GM12873 (cell line): ENCODE results near the gene RBM38.

Experiments
- TF ChIP-seq, protein P1 (sequence below): IDR thresholded peaks from 2 replicates; pipeline ENCODE4 v1.5.1; 2012; ENCODE audit warnings: low read depth, mild to moderate bottlenecking, moderate library complexity, low read length, control low read depth; ENCODE audit not compliant: insufficient read depth; ENCODE audit errors: missing control alignments

RBM38 gene

GRCh38 chr20:57352305-57352704 is 38.9 kb upstream of the RBM38 start:
- TF ChIP-seq, protein P1, sequence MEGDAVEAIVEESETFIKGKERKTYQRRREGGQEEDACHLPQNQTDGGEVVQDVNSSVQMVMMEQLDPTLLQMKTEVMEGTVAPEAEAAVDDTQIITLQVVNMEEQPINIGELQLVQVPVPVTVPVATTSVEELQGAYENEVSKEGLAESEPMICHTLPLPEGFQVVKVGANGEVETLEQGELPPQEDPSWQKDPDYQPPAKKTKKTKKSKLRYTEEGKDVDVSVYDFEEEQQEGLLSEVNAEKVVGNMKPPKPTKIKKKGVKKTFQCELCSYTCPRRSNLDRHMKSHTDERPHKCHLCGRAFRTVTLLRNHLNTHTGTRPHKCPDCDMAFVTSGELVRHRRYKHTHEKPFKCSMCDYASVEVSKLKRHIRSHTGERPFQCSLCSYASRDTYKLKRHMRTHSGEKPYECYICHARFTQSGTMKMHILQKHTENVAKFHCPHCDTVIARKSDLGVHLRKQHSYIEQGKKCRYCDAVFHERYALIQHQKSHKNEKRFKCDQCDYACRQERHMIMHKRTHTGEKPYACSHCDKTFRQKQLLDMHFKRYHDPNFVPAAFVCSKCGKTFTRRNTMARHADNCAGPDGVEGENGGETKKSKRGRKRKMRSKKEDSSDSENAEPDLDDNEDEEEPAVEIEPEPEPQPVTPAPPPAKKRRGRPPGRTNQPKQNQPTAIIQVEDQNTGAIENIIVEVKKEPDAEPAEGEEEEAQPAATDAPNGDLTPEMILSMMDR = no peak

- TF ChIP-seq, protein P1 = no peak
Measured at GRCh38 chr20:57353351-57353750, 37.8 kb upstream of the RBM38 start.

DNA sequence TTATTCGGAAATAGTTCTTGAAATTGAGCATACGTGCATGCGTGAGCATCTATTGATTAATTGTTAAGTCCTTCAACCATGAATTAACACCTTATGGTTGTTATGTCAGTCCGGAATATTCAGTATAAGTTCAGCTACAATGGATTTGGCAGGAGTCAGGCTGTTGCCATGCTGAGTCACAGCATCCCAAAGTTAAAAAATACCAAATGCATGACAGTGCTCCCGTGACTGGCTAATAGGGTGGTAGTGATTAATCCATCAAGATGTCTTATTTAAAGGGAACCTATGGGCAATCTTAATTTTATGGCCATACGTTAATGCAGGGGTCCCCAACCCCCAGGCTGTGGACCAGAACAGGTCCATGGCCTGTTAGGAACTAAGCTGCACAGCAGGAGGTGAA is 29.7 kb upstream of the RBM38 start:
- TF ChIP-seq, protein P1 = no peak

DNA sequence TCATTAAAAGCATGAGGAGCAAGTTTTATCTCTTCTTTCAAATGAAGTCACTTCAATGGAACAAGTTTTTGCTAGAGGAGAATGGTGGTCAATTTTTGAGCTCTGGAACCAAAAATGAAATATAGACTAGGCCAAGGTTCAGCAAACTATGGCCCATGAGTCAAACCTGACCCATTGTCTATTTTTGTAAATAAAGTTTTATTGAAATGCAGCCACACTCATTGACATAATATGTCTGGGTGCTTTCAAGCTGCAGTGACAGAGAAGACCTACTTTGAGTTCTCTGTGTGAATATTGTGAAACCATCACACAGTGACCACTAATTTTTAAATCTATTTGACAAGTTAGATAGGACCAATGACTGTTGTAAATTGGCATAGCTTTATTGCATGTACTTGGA is 26.7 kb upstream of the RBM38 start:
- TF ChIP-seq, protein P1 = no peak

DNA sequence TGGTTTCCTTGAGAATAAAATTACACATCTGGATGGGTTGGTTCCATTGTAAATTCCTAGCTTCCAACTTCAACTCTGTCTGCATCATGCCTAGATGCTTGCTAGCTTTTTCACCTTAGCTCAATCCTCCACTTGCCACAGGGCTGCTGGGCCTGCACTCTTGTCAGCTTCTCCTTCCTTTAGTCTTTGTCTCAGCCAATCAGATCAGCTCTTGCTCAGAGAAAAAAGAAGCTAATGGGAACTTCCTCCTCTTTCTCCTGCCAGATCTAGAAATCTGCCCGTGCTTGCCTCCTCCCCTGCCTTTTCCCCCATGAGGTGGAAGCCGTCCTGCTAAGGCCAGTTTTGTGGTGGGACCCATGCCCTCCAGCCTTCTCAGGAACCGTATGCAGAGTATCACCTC is 21.6 kb upstream of the RBM38 start:
- TF ChIP-seq, protein P1 = no peak

GRCh38 chr20:57370316-57370715 is 20.9 kb upstream of the RBM38 start:
- TF ChIP-seq, protein P1 = no peak

DNA sequence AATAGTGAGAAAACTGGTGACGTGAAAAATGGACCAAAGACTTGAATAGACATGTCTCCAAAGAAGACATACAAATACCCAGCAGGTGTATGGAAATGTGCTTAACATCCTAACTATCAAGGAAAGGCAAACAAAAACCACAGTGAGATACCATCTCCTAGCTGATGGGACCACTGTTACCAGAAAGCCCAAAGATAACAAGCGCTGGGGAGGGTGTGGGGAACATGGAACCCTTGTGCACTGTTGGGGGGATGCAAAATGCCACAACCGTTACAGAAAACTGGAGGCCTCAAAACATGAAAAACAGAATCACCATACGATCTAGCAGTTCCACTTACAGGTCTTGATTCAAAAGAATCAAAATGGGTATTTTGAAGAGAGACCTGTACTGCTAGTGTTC is 19.8 kb upstream of the RBM38 start:
- TF ChIP-seq, protein P1 = no peak
